Measurements from ENCODE around the gene CYP21A2.

The CYP21A2 gene

DNA sequence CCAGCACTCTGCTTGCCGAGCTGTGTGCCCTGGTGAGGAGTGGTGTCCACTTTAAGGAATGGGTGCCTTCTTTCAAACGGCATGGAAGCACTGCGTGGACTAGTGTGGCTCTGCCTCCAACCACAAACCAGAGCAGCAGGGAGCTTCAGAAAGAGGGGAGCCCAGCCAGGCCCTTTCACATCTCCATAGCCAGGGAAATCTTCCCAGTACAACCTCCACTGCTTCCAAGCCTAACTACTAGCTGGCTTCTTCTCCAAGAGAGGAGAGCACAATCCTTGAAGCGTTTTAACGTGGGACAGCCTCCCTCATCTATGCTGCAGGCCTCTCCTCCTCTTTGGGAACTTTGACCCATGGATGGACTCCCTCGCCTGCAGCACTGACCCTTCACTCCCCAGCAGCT lies 44.3 kb downstream of the CYP21A2 start:
- H3K4me3 ChIP-seq (ENCODE audit: low read length in 2 of 2) = no peak overlapping the region
- H3K4me2 ChIP-seq (ENCODE audit: insufficient read depth, low read length, poor library complexity, severe bottlenecking) = no peak overlapping the region
- H3K27me3 ChIP-seq (ENCODE audit: control insufficient read depth in 3 of 3, insufficient read depth in 3 of 3, low read depth in 1 of 3, low read length in 3 of 3) = peaks cover 0 to 39% (median 8%) of the 10 kb centered on the region in 3 experiments
- no peak overlapping the region for H3K23ac ChIP-seq (ENCODE audit: low read depth, low read length, poor library complexity)
- H2BK5ac ChIP-seq (ENCODE audit: low read length) = no peak overlapping the region
- H3K79me1 ChIP-seq (ENCODE audit: low read depth, low read length) = no peaks in the 10 kb centered on the region
- no peak overlapping the region for H2AK5ac ChIP-seq (ENCODE audit: low read depth, low read length)
- H3K4ac ChIP-seq (ENCODE audit: low read length) = no peak overlapping the region
- H2BK15ac ChIP-seq (ENCODE audit: low read length) = no peak overlapping the region
- DNase-seq (ENCODE audit: low spot score) = no peak
- no peak overlapping the region for H3K14ac ChIP-seq (ENCODE audit: low read length)
- H3K4me1 ChIP-seq (ENCODE audit: control insufficient read depth in 2 of 2, insufficient read depth in 1 of 2, low read depth in 1 of 2, low read length in 2 of 2) = peaks cover 0 to 4% of the 10 kb centered on the region in 2 donors
- H3K36me3 ChIP-seq (replicated peaks in 1 of 2; ENCODE audit: control insufficient read depth in 2 of 2, insufficient read depth in 2 of 2, low read length in 2 of 2) = no peaks in the 10 kb centered on the region
- H3K9me3 ChIP-seq (replicated peaks in 1 of 2; ENCODE audit: control insufficient read depth in 2 of 2, insufficient read depth in 1 of 2, low read depth in 1 of 2, low read length in 2 of 2) = no peaks in the 10 kb centered on the region
- H2AFZ ChIP-seq (ENCODE audit: low read length) = no peak overlapping the region
- no peak overlapping the region for H4K91ac ChIP-seq (ENCODE audit: low read depth, low read length, poor library complexity)
- no peak overlapping the region for H2BK12ac ChIP-seq (ENCODE audit: low read length)
- H2BK120ac ChIP-seq (ENCODE audit: low read depth, low read length) = no peak overlapping the region
- no peak overlapping the region for H4K8ac ChIP-seq (ENCODE audit: low read depth, low read length)
- H3K9ac ChIP-seq (ENCODE audit: low read depth, low read length, poor library complexity) = no peak overlapping the region
- no CpG with 5 or more reads among the region's 6 CpGs for WGBS, 2 donors (ENCODE audit: extremely low coverage in 2 of 2, insufficient read length in 2 of 2, insufficient replicate concordance in 1 of 2)
- H3K27ac ChIP-seq (replicated peaks; ENCODE audit: low read length) = no peak overlapping the region
- H3K18ac ChIP-seq (ENCODE audit: low read length) = no peak overlapping the region

DNA sequence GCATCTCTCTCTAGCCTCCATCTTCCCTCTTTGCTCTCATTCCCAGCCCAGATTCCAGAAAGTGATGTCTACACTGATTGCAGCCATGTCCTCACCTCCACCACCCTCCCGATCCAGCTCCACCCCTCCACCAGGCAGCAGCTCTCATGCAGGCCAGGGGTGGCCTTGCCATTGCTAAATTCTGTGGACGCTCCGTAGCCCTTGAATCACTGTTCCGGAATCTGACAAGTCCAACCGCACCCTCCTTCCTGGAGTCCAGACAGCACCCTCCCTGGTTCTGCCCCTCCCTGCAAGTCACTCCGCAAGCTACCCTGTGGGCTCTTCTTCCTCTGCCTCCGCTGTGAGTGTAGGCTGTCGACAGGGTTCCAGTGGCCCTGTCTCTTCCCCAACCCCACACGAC lies 44.7 kb downstream of the CYP21A2 start:
- Histone ChIP-seq H3K23ac (ENCODE audit: low read depth, low read length, poor library complexity) (peak overlapping the region; percentile 48), H3K27ac (replicated peaks; ENCODE audit: low read length) (no peak overlapping the region), H2BK5ac (ENCODE audit: low read length) (no peak overlapping the region), H3K4ac (ENCODE audit: low read length) (no peak overlapping the region), H2BK15ac (ENCODE audit: low read length) (no peak overlapping the region), H2BK12ac (ENCODE audit: low read length) (no peak overlapping the region), H2AFZ (ENCODE audit: low read length) (no peak overlapping the region), H3K79me1 (ENCODE audit: low read depth, low read length) (no peaks in the 10 kb centered on the region), H4K91ac (ENCODE audit: low read depth, low read length, poor library complexity) (no peak overlapping the region), H4K8ac (ENCODE audit: low read depth, low read length) (peak overlapping the region; percentile 7), H3K9ac (ENCODE audit: low read depth, low read length, poor library complexity) (no peak overlapping the region), H3K9me3 (replicated peaks in 1 of 2; ENCODE audit: control insufficient read depth in 2 of 2, insufficient read depth in 1 of 2, low read depth in 1 of 2, low read length in 2 of 2) (no peaks in the 10 kb centered on the region), H2BK120ac (ENCODE audit: low read depth, low read length) (no peak overlapping the region), H3K4me3 (ENCODE audit: low read length in 2 of 2) (no peak overlapping the region), H3K27me3 (ENCODE audit: control insufficient read depth in 3 of 3, insufficient read depth in 3 of 3, low read depth in 1 of 3, low read length in 3 of 3) (peaks cover 0 to 40% (median 8%) of the 10 kb centered on the region in 3 experiments), H3K4me1 (ENCODE audit: control insufficient read depth in 2 of 2, insufficient read depth in 1 of 2, low read depth in 1 of 2, low read length in 2 of 2) (peaks cover 0 to 4% of the 10 kb centered on the region in 2 donors), H3K18ac (ENCODE audit: low read length) (peak overlapping the region; percentile 3), H2AK5ac (ENCODE audit: low read depth, low read length) (no peak overlapping the region), H3K14ac (ENCODE audit: low read length) (no peak overlapping the region), H3K4me2 (ENCODE audit: insufficient read depth, low read length, poor library complexity, severe bottlenecking) (no peak overlapping the region), H3K36me3 (replicated peaks in 1 of 2; ENCODE audit: control insufficient read depth in 2 of 2, insufficient read depth in 2 of 2, low read length in 2 of 2) (no peaks in the 10 kb centered on the region)
- no CpG with 5 or more reads among the region's 9 CpGs for WGBS, 2 donors (ENCODE audit: extremely low coverage in 2 of 2, insufficient read length in 2 of 2, insufficient replicate concordance in 1 of 2)
- no peak for DNase-seq (ENCODE audit: low spot score)

DNA sequence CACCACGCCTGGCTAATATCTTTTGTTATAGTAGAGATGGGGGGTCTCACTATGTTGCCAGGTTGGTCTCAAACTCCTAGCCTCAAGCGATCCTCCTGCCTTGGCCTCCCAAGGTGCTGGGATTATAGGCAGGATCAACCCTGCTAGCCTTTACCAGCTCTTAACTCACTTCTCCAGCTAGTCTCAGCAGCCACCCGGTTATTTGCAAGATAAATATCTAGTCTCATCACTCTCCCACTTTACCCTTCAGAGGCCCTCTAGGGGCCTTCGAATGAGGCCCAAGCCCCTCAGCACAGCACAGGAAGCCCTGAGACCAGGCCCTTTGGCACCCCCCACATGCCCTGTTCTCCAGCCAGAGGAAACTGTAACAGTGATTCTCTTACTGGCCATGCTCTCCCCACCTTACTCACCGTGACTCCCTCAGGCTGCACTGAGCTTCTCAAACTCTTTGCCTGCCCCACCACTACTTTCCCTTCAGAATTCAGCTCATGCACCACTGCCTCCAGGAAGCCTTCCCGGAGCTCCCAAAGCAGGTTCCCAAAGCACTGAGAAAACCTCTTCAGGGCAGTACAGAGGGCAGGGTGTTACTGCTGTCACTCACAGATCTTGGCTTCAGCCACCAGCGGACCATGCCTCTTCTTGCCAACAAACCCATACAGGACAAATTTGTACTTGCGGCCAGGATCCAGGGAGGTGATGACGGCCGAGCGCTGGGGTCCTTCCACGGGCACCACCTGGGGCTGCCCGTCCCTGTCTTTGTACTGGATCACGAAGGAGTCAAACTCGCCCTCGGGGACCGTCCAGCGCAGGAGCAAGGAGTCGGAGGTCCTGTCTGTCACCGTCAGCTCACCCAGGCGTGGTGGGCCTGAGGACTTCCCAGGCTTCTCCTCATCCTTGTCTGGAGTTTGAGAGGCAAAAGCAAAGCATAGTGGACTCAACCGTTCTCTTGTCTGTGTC lies 45.9 kb downstream of the CYP21A2 start:
- no peak overlapping the region for H3K4ac ChIP-seq (ENCODE audit: low read length)
- peak overlapping the region; percentile 60 for H2BK12ac ChIP-seq (ENCODE audit: low read length)
- H2AFZ ChIP-seq (ENCODE audit: low read length) = no peak overlapping the region
- WGBS, 2 donors (ENCODE audit: extremely low coverage in 2 of 2, insufficient read length in 2 of 2, insufficient replicate concordance in 1 of 2) = no CpG with 5 or more reads among the region's 22 CpGs
- peak overlapping the region; percentile 30 for H3K9ac ChIP-seq (ENCODE audit: low read depth, low read length, poor library complexity)
- H3K36me3 ChIP-seq (replicated peaks in 1 of 2; ENCODE audit: control insufficient read depth in 2 of 2, insufficient read depth in 2 of 2, low read length in 2 of 2) = no peaks in the 10 kb centered on the region
- H3K4me1 ChIP-seq (ENCODE audit: control insufficient read depth in 2 of 2, insufficient read depth in 1 of 2, low read depth in 1 of 2, low read length in 2 of 2) = peaks cover 0 to 4% of the 10 kb centered on the region in 2 donors
- no peaks in the 10 kb centered on the region for H3K79me1 ChIP-seq (ENCODE audit: low read depth, low read length)
- H3K14ac ChIP-seq (ENCODE audit: low read length) = no peak overlapping the region
- no peak overlapping the region for H2BK15ac ChIP-seq (ENCODE audit: low read length)
- no peaks in the 10 kb centered on the region for H3K9me3 ChIP-seq (replicated peaks in 1 of 2; ENCODE audit: control insufficient read depth in 2 of 2, insufficient read depth in 1 of 2, low read depth in 1 of 2, low read length in 2 of 2)
- DNase-seq (ENCODE audit: low spot score) = no peak
- H2BK5ac ChIP-seq (ENCODE audit: low read length) = no peak overlapping the region
- no peak overlapping the region for H4K91ac ChIP-seq (ENCODE audit: low read depth, low read length, poor library complexity)
- peak overlapping the region; percentile 22 for H2AK5ac ChIP-seq (ENCODE audit: low read depth, low read length)
- H3K4me3 ChIP-seq (ENCODE audit: low read length in 2 of 2) = no peak overlapping the region
- no peak overlapping the region for H4K8ac ChIP-seq (ENCODE audit: low read depth, low read length)
- H3K27ac ChIP-seq (replicated peaks; ENCODE audit: low read length) = no peak overlapping the region
- no peak overlapping the region for H3K4me2 ChIP-seq (ENCODE audit: insufficient read depth, low read length, poor library complexity, severe bottlenecking)
- H2BK120ac ChIP-seq (ENCODE audit: low read depth, low read length) = no peak overlapping the region
- H3K23ac ChIP-seq (ENCODE audit: low read depth, low read length, poor library complexity) = no peak overlapping the region
- no peak overlapping the region for H3K18ac ChIP-seq (ENCODE audit: low read length)
- H3K27me3 ChIP-seq (ENCODE audit: control insufficient read depth in 3 of 3, insufficient read depth in 3 of 3, low read depth in 1 of 3, low read length in 3 of 3) = peaks cover 0 to 51% (median 8%) of the 10 kb centered on the region in 3 experiments

DNA sequence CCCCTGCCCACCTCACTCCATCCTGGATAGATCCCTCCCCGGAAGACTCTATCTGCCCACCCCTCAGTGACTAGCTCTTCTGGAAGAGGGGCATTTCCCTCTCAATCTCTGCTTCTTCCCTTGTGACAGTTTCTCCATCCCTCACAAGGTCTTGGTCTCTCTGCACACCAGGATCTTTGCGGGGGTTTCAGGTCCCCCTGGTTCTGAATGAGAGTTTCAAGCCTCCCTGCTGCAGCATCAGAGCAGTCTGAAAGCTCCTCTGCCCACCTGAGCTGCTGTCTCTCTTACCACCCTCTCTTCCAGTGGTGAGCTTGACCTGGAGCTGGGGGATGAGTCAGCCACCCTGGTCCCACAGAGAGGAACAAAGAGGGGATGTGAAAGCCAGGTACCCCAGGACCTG lies 46.6 kb downstream of the CYP21A2 start:
- no CpG with 5 or more reads among the region's 2 CpGs for WGBS, 2 donors (ENCODE audit: extremely low coverage in 2 of 2, insufficient read length in 2 of 2, insufficient replicate concordance in 1 of 2)
- no peaks in the 10 kb centered on the region for H3K36me3 ChIP-seq (replicated peaks in 1 of 2; ENCODE audit: control insufficient read depth in 2 of 2, insufficient read depth in 2 of 2, low read length in 2 of 2)
- no peak overlapping the region for H3K14ac ChIP-seq (ENCODE audit: low read length)
- no peaks in the 10 kb centered on the region for H3K9me3 ChIP-seq (replicated peaks in 1 of 2; ENCODE audit: control insufficient read depth in 2 of 2, insufficient read depth in 1 of 2, low read depth in 1 of 2, low read length in 2 of 2)
- H3K4me3 ChIP-seq (ENCODE audit: low read length in 2 of 2) = no peak overlapping the region
- no peak overlapping the region for H3K4ac ChIP-seq (ENCODE audit: low read length)
- H2AFZ ChIP-seq (ENCODE audit: low read length) = no peak overlapping the region
- H2BK15ac ChIP-seq (ENCODE audit: low read length) = no peak overlapping the region
- no peak overlapping the region for H3K27ac ChIP-seq (replicated peaks; ENCODE audit: low read length)
- peaks cover 0 to 58% (median 8%) of the 10 kb centered on the region in 3 experiments for H3K27me3 ChIP-seq (ENCODE audit: control insufficient read depth in 3 of 3, insufficient read depth in 3 of 3, low read depth in 1 of 3, low read length in 3 of 3)
- H3K18ac ChIP-seq (ENCODE audit: low read length) = no peak overlapping the region
- no peak for DNase-seq (ENCODE audit: low spot score)
- H2BK12ac ChIP-seq (ENCODE audit: low read length) = no peak overlapping the region
- no peak overlapping the region for H3K9ac ChIP-seq (ENCODE audit: low read depth, low read length, poor library complexity)
- peaks cover 0 to 3% of the 10 kb centered on the region in 2 donors for H3K4me1 ChIP-seq (ENCODE audit: control insufficient read depth in 2 of 2, insufficient read depth in 1 of 2, low read depth in 1 of 2, low read length in 2 of 2)
- H2AK5ac ChIP-seq (ENCODE audit: low read depth, low read length) = peak overlapping the region; percentile 22
- H2BK5ac ChIP-seq (ENCODE audit: low read length) = no peak overlapping the region
- no peak overlapping the region for H3K4me2 ChIP-seq (ENCODE audit: insufficient read depth, low read length, poor library complexity, severe bottlenecking)
- no peak overlapping the region for H3K23ac ChIP-seq (ENCODE audit: low read depth, low read length, poor library complexity)
- no peak overlapping the region for H2BK120ac ChIP-seq (ENCODE audit: low read depth, low read length)
- H4K91ac ChIP-seq (ENCODE audit: low read depth, low read length, poor library complexity) = no peak overlapping the region
- H3K79me1 ChIP-seq (ENCODE audit: low read depth, low read length) = no peaks in the 10 kb centered on the region
- no peak overlapping the region for H4K8ac ChIP-seq (ENCODE audit: low read depth, low read length)

Measured in neuronal stem cell (in vitro differentiated cells).